ENCODE measurements around the gene PGPEP1. TPM values are rescaled to one million over a fixed set of nuclear protein-coding genes. Genes with fewer than 3 reads are reported as not detected.
A peak's percentile ranks its signal among the peaks of the same experiment; 100 is the strongest.

PGPEP1 gene
- total RNA-seq = 10 to 100 TPM; 16.4 to 20.6 TPM

DNA sequence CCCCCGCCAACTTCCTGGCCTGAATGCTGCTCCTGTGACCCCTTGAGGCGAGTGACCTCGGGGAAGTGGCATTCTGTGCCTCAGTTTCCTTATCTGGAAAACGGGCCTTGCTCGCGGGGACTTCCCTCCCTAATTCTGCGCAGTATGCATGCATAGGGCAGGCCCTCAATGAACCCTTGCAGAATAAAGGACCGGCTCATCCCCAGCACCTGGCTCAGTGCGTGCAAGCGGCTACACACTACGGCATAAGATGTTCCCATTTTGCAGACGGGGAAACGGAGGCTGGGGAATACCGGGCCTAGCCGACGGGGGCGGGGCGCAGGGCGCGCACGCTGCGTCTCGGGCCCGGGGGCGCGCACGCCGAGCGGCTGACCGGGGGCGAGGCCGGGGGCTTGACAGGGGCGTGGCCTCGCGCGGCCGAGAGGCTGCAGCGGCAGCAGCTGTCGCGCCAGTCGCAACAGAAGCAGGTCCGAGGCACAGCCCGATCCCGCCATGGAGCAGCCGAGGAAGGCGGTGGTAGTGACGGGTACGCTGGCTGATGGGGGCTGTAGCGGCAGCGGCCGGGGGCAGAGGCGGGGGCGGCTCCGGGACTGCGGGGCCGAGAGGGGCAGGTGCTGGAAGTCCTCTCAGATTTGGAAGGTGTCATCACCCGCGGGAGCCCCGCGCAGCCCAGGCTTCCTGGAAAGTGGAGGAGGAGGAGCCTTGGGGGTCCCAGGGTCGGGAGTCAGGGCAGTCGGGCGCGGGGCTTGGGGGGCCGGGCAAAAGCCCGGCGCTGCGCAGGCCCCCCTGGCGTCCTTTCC lies at the start of gene PGPEP1:
TSS of gene PGPEP1 (plus strand) at position 409 of the 800 bp plus-strand sequence. CDS start at position 493, 84 bp downstream.
- H3K4me1 ChIP-seq = peaks cover 0 to 12% of the 10 kb centered on the region in 2 donors
- no peak for TF ChIP-seq CTCF (IDR thresholded peaks at IDR 0.05)
- peak within 1 kb of the TSS; percentile 79 to 85 for H3K27ac ChIP-seq
- no peaks in the 10 kb centered on the region for H3K27me3 ChIP-seq
- no peaks in the 10 kb centered on the region for H3K36me3 ChIP-seq
- H3K4me3 ChIP-seq = peak within 1 kb of the TSS; percentile 83 to 86
- H3K9me3 ChIP-seq = no peaks in the 10 kb centered on the region
- no peak for DNase-seq (ENCODE audit: low spot score)

DNA sequence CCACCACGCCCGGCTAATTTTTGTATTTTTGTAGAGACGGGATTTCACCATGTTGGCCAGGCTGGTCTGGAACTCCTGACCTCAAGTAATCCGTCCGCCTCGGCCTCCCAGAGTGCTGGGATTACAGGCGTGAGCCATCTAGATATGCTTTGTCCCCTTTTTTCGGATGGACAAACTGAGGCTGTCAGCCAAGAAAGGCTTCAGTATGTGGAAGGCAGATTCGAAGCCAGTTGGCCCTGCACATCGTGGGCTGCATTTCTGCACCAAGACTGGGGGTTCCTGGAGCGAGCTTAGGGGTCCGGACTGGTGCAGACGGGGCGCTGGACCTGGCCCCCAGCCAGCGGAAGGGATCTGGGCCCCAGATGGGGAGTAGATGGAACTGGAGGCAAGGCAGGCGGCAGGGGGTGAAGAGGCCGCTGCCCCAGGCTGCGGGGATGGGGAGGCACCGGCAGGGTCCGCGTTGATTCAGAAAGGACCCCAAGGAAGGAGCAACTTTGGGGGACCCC lies 49.3 kb upstream of the PGPEP1 start:
- no peak for DNase-seq (ENCODE audit: low spot score)
- Histone ChIP-seq H3K27me3 (no peaks in the 10 kb centered on the region), H3K27ac (peak overlapping the region; percentile 99 to 100), H3K36me3 (no peaks in the 10 kb centered on the region), H3K4me3 (peak overlapping the region; percentile 61 to 69), H3K4me1 (peaks cover 0 to 33% of the 10 kb centered on the region in 2 donors), H3K9me3 (no peaks in the 10 kb centered on the region)
- TF ChIP-seq CTCF (IDR thresholded peaks at IDR 0.05) = peak in 1 of 2 donors; percentile 27

- H3K27me3 ChIP-seq = no peaks in the 10 kb centered on the region
Measured at GRCh38 chr19:18291590-18292461, 48.6 kb upstream of the PGPEP1 start.

GRCh38 chr19:18292462-18292809 lies 48.0 kb upstream of the PGPEP1 start:
- no peaks in the 10 kb centered on the region for H3K27me3 ChIP-seq
- no peak for TF ChIP-seq CTCF (IDR thresholded peaks at IDR 0.05)
- no peaks in the 10 kb centered on the region for H3K9me3 ChIP-seq
- H3K27ac ChIP-seq = peak overlapping the region; percentile 99 to 100
- no peaks in the 10 kb centered on the region for H3K36me3 ChIP-seq
- H3K4me1 ChIP-seq = peaks cover 0 to 33% of the 10 kb centered on the region in 2 donors
- no peak for DNase-seq (ENCODE audit: low spot score)
- peak overlapping the region; percentile 61 to 69 for H3K4me3 ChIP-seq

More at GRCh38 chr19:18291590-18292461, 48.6 kb upstream of the PGPEP1 start:
- no peaks in the 10 kb centered on the region for H3K9me3 ChIP-seq
- peaks cover 0 to 33% of the 10 kb centered on the region in 2 donors for H3K4me1 ChIP-seq
- DNase-seq (ENCODE audit: low spot score) = peak; percentile 87
- H3K4me3 ChIP-seq = peak overlapping the region; percentile 61 to 69
- peak overlapping the region; percentile 99 to 100 for H3K27ac ChIP-seq
- H3K36me3 ChIP-seq = no peaks in the 10 kb centered on the region
- TF ChIP-seq CTCF (IDR thresholded peaks at IDR 0.05) = no peak

DNA sequence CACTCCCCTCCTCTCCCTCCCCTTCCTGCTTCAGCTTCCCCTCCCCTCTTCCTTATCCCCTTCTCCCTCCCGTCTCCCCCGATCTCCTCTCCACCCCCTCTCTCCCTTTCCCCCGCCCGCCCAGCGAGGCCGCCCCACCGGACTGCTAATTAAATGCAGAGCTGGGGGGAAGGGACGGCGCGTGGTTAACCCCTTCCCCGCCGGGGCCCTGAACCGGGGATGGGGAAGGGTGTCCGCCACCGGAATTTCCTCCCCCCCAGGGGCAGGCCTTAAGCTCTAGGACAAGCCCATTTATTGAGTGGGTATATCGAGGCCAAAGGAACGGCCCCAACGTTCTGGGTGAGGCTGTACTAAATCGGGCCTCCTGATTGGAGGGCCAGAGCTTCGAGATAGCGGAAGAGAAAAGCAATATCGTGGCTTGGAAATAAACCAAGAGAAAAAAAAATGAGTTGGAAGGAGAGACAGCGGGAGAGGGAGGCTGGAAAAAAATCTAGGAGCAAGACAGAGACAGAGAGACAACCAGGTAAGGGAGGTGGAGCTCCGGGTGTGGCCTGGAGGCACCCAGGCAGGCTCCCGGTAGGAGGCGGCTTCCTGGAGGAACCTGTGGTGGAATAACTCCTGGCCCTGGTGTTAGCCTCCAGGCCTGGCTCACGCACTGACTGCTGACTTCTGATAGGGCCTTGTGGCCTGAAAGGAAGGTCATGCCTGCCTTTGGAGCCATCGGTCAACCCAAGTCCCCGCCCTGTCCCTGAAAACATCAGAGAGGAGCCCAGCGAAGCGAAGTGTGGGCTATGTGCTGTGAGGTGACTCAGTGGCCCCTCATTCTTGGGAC lies 47.4 kb upstream of the PGPEP1 start:
- Histone ChIP-seq H3K9me3 (no peaks in the 10 kb centered on the region), H3K27ac (peak overlapping the region; percentile 99 to 100), H3K27me3 (no peaks in the 10 kb centered on the region), H3K36me3 (no peaks in the 10 kb centered on the region), H3K4me3 (peak overlapping the region; percentile 61 to 69), H3K4me1 (peaks cover 0 to 33% of the 10 kb centered on the region in 2 donors)
- peak; percentile 91 for DNase-seq (ENCODE audit: low spot score)
- no peak for TF ChIP-seq CTCF (IDR thresholded peaks at IDR 0.05)
